Left cardiac atrium (tissue), 4 donors: ENCODE data around the gene CEP128. TPM values are rescaled to one million over a fixed set of nuclear protein-coding genes. Genes with fewer than 3 reads are reported as not detected.

ENCODE experiments used
- ATAC-seq, 2 donors: fragments of 200-7000 bp; cut with Tn5 transposase; one replicate each; pipeline ENCODE4 v1.9.1; 2020; ENCODE audit warnings: mild to moderate bottlenecking in 2 of 2, moderate library complexity in 2 of 2
- DNase-seq: peaks from one replicate; pipeline ENCODE4 v3.0.0-alpha.2; 2020
- intact Hi-C, 2 donors: fragments of 100-400 bp; cut with DNase I; formaldehyde crosslinking; loops; one replicate each; pipeline versions ENCODE4 v1.14.1 to v1.15.1; 2022 to 2023
- total RNA-seq, 2 donors: library from RNA; stranded (reverse); fragmentation: NEBNext Ultra II Directional; extraction: Animal tissue kit (Norgen Biotek cat#: 25700); gene quantifications; one replicate each; pipeline ENCODE4 v1.2.1, GENCODE V29; 2021
- donor health status: DM: no; HTN: yes; CAD: no.
- donor health status: DM: no; HTN: yes; CAD: no; lungs with severe emphysema.
- donor health status: DM: yes; HTN: yes; CAD: no.
- donor health status: Dilated cardiomyopathy.

Gene CEP128
- total RNA-seq, 2 donors from 2014 or later = 4.0 to 5.2 TPM

GRCh38 chr14:80483331-80483730, 458.2 kb downstream of the CEP128 start:
- intact Hi-C loops = no loop called here
- DNase-seq (no peak), ATAC-seq (no peak)

- DNase-seq (no peak), ATAC-seq (peak in 1 of 2 donors; percentile 44)
- intact Hi-C loops = no loop called here
Observed at GRCh38 chr14:80477388-80478160, 464.0 kb downstream of the CEP128 start.

DNA sequence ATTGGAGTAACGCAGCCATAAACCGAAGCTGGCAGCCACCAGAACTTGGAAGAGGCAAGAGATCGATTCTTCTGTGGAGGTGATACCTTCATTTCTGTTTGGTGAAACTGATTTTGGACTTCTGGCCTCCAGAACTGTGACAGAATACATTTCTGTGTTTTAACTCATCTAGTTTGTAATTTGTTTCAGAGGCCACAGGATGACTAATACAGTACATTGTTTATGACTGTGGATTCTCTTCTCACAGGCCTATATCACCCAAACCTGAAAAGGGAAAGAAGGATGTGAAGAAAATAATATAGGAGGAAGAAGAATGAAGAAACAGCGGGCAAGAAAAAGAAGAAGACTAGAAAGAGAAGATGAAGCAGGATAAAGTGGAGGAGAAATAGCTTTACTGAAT, 466.5 kb downstream of the CEP128 start:
- ATAC-seq = no peak
- no peak for DNase-seq
- intact Hi-C loops = no loop called here

GRCh38 chr14:80468331-80469122, 473.0 kb downstream of the CEP128 start:
- DNase-seq (no peak), ATAC-seq (no peak)
- intact Hi-C loops = no loop called here

- no peak for ATAC-seq
- no peak for DNase-seq
- intact Hi-C loops = no loop called here
Observed at GRCh38 chr14:80465546-80466220, 475.9 kb downstream of the CEP128 start.

GRCh38 chr14:80464531-80465149, 476.9 kb downstream of the CEP128 start:
- ATAC-seq (no peak), DNase-seq (no peak)
- intact Hi-C loops = no loop called here

- no peak for ATAC-seq
- intact Hi-C loops = no loop called here
- no peak for DNase-seq
Observed at GRCh38 chr14:80456209-80456608, 485.3 kb downstream of the CEP128 start.

- no peak for DNase-seq
- ATAC-seq = no peak
- intact Hi-C loops = no loop called here
Observed at GRCh38 chr14:80455031-80455430, 486.5 kb downstream of the CEP128 start.

DNA sequence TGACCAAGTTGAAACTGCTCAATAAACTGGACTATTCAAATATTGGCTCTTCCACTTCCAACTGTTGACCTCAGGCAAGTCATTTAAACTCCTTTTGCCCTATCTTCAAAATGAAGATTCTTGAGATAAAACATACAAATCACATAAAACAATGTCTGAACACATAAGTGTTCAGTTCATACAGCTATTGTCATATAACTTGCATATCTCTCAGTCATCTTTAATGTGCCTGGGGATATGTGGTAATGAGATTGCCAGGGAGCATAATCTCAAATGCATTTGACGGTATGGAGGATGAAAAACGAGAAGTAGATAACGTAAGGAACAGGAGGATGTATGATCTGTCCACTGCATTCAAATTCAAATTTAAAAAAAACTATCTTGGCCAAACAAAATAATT, 493.3 kb downstream of the CEP128 start:
- ATAC-seq (no peak), DNase-seq (no peak)
- intact Hi-C loops = no loop called here

- no peak for ATAC-seq
- no peak for DNase-seq
- intact Hi-C loops = no loop called here
Observed at GRCh38 chr14:80447392-80447791, 494.1 kb downstream of the CEP128 start.

Other genes starting within 250 kb of the CEP128 start
- not detected for gene TSHR, start 13.9 kb upstream of the CEP128 start, total RNA-seq